HG03196 (cell line): ENCODE results near the gene CRKL.
"Not testable (repeated sequence)": the region's sequence is repeated elsewhere in the genome, so short reads cannot be mapped to it uniquely, and the experiment has no call there.

Source experiments
- ATAC-seq: cut with Tn5 transposase; IDR thresholded peaks from one replicate; pipeline ENCODE4 v1.9.1; 2021; ENCODE audit not compliant: unreplicated experiment

The CRKL gene

DNA sequence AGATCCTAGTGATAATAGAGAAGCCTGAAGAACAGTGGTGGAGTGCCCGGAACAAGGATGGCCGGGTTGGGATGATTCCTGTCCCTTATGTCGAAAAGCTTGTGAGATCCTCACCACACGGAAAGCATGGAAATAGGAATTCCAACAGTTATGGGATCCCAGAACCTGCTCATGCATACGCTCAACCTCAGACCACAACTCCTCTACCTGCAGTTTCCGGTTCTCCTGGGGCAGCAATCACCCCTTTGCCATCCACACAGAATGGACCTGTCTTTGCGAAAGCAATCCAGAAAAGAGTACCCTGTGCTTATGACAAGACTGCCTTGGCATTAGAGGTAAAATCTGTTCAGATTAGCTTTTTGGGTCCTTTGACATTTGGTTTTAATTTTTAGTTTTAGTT is 16.7 kb downstream of the CRKL start:
- ATAC-seq, result no peak

GRCh38 chr22:20935049-20935448 is 17.8 kb downstream of the CRKL start:
- ATAC-seq, result not testable (repeated sequence)

DNA sequence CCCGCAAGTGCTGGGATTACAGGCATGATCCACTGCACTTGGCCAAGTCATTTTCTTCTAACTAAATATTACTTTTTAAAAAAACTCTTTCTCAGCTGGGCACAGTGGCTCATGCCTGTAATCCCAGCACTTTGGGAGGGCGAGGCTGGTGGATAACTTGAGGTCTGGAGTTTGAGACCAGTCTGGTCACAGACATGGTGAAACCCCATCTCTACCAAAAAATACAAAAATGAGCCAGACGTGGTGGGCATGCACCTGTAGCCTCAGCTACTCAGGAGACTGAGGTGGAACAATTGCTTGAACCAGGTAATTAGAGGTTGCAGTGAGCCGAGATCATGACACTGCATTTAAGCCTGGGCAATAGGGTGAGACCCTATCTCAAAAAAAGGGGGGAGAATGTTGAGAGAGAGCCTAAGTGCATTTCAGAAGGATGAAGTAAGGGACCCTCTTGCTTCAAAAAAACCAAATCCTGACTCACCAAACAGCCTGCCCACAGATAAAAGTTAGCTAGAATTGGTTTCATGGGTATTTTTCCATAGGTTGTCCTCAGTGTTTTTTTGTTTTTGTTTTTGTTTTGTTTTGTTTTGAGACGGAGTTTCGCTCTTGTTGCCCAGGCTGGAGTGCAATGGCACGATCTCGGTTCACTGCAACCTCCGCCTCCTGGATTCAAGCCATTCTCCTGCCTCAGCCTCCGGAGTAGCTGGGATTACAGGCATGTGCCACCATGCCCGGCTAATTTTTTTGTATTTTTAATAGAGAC is 18.8 kb downstream of the CRKL start:
- not testable (repeated sequence) for ATAC-seq

GRCh38 chr22:20937031-20937793 is 20.0 kb downstream of the CRKL start:
- ATAC-seq, result no peak

DNA sequence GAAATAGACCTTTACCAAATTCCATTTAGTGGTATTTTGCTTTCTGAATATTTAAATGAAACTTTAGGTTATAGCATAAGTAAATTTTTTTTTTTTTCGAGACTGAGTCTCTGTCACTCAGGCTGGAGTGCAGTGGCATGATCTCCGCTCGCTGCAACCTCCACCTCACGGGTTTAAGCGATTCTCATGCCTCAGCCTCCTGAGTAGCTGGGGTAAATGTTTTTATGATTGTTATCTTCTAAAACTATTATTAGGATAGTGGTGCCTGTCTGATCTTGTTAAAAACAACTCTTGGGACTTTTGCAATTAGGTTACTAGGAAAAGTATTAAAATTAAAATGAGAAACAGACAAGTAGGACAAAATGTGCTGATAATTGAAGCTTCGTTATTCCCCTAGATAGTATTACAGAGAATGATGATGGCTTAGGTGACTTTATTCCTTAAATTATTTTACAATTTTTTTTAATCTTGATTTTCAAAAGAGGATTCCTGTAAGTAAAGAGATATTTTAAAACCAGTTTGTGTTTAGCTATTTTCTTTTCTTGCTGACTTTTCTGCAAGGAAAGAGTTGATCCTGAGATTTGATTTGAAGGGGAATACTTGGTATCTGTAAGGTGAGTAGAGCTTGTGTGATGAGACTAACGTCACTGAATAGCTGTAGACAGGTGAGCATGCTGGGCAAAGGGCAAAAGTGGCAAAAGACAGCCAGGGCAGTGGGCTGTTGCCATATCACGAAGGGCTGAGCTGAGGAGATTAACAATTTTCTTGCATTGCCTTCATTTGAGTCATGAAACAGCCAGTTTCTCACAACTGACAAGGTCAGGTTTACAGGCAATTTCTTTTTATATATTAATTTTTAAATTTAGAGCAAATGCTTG is 20.8 kb downstream of the CRKL start:
- no peak for ATAC-seq

- ATAC-seq, result not testable (repeated sequence)
Measured at GRCh38 chr22:20939457-20940185, 22.4 kb downstream of the CRKL start.

DNA sequence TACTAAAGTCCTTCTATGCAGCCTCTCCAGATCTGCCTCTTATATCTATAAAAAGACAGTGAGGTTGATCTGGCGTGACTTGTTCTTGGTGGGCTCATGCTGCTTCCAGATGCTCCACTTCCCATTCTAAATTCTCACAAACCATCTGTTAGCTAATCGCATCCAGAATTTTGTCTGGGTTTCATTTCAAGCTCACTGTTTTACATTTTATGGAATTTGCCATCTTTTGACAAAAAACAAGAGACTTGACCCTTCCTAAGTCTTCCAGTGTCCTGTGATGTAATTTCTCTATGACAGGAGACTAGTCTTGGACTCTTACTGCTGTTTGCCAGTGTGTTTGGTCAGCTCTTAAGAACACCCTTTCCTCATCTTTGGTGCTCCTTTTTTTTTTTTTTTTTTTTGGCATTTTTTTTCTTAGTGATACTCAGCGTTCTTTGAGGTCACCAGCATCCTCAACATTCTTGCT is 23.0 kb downstream of the CRKL start:
- no peak for ATAC-seq

DNA sequence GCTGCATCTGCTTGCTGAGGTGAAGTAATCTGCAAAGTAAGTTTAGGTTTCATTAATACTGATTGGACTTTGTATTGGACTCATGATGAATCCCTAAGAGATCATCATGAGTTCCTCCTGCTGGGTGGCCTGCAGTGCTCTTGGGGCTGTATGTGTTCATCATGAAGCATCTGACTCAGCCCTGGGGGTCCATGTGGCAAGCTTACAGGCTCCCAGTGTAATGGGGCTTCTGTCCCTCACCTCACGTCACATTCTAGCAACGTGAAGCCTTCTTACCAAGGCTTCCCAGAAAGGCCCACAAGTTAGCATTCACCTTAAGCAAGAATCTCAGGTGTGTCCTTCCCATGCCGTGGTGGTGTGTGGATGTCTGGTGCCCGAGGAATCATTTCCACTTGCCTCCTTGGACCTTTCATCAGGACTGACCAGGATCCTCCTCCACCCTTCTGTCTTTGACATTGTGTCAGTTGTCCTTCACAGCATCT is 23.7 kb downstream of the CRKL start:
- no peak for ATAC-seq

DNA sequence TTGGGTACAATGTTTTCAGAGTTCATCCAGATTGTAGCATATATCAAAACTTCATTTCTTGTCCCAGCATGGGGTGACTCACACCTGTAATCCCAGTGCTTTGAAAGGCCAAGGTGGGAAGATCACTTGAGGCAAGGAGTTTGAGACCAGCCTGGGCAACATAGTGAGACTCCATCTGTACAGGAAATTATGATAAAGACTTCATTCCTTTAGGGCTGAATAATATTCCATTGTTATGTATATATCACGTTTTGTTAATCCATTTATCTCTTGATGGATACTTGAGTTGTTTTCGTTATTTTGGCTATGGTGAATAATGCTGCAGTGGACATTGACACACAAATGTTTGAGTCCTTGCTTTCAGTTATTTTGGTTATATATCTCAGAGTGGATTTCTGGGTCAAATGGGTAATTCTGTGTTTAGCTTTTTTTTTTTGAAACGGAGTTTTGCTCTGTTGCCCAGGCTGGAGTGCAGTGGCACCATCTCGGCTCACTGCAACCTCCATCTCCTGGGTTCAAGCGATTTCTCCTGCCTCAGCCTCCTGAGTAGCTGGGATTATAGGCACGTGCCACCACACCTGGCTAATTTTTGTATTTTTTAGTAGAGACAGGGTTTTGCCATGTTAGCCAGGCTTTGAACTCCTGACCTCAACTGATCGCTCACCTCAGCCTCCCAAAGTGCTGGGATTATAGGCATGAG is 25.1 kb downstream of the CRKL start:
- not testable (repeated sequence) for ATAC-seq

DNA sequence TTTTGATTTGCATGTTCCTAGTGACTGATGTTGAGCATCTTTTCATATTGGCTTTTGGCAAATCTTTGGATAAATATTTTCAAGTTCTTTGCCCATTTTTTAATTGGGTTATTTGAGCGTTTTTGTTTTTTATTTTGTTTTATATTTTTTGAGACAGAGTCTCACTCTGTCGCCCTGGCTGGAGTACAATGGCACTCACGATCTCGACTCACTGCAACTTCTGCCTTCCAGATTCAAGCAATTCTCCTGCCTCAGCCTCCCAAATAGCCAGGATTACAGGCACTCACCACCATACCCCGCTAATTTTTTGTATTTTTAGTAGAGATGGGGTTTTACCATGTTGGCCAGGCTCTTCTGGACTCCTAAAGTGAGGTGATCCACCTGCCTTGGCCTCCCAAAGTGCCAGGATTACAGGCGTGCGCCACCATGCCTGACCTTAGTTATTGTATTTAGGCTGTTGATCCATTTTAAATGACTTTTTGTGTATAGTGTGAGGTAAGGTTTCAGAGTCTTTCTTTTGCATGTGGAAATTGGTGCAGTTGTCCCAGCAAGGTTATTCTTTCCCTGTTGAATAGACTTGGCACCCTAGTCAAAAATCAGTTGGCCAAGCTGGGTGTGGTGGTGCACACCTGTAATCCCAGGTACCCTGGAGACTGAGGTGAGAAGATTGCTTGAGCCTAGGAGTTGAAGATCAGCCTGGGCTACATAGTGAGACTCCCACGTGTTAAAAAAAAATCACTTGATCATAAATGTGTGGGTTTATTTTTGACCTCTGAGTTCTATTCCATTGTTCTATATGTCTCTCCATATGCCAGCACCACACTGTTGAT is 26.1 kb downstream of the CRKL start:
- ATAC-seq, result no peak

- no peak for ATAC-seq
Measured at GRCh38 chr22:20944042-20944441, 26.8 kb downstream of the CRKL start.

- no peak for ATAC-seq
Measured at GRCh38 chr22:20945578-20945934, 28.3 kb downstream of the CRKL start.

- ATAC-seq, result no peak
Measured at GRCh38 chr22:20946080-20946986, 29.1 kb downstream of the CRKL start.

DNA sequence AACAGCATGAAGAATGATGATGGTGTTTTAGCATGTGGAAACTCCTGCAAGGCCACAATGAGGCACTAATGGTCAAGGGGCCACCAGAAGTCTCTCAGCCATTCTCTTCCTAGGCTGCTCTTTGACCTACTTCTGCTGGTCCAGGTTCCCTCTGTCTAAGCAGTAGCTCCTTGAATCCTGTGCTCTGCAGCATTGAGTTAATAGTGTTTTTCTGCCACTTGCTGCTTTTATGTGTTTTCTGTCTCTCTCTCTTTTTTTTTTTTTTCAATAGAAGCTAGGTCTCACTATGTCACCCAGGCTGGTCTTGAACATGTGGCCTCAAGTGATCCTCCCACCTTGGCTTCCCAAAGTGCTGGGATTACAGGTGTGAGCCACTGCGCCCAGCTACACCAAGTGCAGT is 29.8 kb downstream of the CRKL start:
- no peak for ATAC-seq

GRCh38 chr22:20948450-20948849 is 31.2 kb downstream of the CRKL start:
- no peak for ATAC-seq

- no peak for ATAC-seq
Measured at GRCh38 chr22:20948989-20949388, 31.8 kb downstream of the CRKL start.

GRCh38 chr22:20949698-20950183 is 32.5 kb downstream of the CRKL start:
- no peak for ATAC-seq
